ENCODE data around the gene TMTC1.

DNA sequence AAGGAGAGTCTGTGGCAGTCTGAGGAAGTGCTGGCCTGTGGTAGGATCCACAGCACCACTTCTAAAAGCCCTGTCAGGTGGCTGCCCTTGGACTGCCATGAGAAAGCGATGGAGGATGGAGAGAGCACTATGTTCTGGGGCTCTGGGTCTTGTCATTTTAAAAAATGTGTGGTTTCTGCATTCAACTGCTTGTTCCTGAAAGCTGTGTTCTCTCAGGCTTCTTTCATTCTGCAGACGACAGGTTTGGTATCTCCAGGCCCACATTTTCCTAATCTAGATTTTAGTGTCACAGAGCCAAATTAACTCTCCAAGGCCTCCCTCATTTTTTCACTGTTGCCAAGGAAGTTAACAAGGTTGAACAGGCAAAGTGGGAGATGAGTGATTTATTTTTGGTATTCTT lies 296.8 kb downstream of the TMTC1 start:
- TF ChIP-seq, protein P1, sequence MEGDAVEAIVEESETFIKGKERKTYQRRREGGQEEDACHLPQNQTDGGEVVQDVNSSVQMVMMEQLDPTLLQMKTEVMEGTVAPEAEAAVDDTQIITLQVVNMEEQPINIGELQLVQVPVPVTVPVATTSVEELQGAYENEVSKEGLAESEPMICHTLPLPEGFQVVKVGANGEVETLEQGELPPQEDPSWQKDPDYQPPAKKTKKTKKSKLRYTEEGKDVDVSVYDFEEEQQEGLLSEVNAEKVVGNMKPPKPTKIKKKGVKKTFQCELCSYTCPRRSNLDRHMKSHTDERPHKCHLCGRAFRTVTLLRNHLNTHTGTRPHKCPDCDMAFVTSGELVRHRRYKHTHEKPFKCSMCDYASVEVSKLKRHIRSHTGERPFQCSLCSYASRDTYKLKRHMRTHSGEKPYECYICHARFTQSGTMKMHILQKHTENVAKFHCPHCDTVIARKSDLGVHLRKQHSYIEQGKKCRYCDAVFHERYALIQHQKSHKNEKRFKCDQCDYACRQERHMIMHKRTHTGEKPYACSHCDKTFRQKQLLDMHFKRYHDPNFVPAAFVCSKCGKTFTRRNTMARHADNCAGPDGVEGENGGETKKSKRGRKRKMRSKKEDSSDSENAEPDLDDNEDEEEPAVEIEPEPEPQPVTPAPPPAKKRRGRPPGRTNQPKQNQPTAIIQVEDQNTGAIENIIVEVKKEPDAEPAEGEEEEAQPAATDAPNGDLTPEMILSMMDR (conservative IDR thresholded peaks at IDR 0.05 in 1 of 2, IDR thresholded peaks at IDR 0.05 in 1 of 2; ENCODE audit: low read depth in 1 of 2, low read length in 2 of 2) = no peak
- TF ChIP-seq EZH2 (IDR thresholded peaks at IDR 0.05; ENCODE audit: low read length, missing control alignments) = no peak
